Measurements from ENCODE around the gene RASSF3.
"Not testable (repeated sequence)": the region's sequence is repeated elsewhere in the genome, so short reads cannot be mapped to it uniquely, and the experiment has no call there.

The RASSF3 gene

DNA sequence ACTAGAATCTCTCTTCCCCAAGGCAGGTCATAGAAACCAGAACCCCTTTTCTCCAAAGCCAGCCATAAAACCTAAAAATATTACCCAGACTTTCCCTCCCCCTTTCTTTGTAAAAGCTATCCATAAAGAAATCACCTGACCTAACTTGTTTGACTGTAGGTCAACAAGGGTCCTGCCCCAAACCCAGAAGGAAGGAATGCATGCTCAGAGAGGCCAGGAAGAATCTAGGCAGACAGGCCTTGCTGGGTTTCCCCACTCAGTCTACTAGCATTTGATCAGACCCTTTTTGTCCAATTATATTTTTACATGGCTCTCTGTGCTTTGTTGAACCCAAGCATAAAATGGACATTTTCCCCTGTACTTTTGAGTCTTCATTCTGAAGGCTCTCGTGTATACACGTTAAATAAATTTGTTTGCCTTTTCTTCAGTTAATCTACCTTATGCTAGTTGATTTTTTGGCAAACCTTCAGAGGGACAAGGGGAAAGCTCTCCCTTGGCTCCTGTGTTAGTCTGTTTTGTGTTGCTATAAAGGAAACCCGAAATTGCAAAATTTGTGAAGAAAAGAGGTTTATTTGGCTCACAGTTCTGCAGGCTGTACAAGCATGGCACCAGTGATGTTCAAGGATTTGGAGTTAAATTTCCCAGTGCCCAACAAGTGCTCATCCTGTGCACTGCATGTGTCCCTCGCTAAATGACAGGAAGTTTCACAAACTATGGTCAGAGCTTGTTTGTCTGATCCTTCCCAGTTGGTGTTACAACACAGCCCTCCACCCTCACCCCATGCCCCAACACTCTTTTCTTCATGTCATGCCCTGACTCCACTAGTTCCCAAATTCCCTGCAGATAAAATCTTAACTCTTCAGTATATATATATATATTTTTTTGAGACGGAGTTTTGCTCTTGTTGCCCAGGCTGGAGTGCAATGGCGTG, 14.2 kb upstream of the RASSF3 start:
- DNase-seq (ENCODE audit: low read depth) = no peak

DNA sequence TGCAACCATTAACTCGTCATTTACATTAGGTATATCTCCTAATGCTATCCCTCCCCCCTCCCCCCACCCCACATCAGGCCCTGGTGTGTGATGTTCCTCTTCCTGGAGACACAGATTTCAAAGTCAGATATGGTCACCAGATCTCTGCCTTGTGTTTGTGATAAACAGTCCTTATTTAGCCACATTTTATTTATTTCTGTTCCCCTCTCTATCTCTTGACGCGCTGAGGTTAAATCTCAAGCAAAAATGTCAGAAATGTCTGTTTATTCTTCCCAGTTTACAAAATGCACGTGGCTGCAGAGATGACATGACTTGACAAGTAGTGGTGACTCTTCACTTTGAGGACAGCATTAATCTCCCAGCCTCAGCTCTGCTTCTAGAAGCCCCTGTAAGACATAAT, 11.5 kb upstream of the RASSF3 start:
- no peak for DNase-seq (ENCODE audit: low read depth)

DNA sequence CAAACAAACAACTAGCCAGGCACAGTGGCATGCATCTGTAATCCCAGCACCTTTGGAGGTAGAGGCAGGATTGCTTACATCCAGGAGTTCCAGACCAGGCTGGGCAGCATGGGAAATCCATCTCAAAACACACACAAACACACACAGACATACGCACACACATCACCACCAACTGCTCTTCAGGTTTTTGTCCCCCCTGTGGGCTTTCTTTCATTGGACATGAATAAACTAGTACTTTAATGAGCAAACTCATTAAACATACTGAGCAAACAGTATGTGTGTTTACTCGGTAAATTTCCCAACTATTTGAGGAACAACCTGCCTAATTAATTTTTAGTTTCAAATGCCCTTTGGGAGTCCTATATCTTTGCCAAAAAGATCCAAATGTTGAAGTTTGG, 10.1 kb upstream of the RASSF3 start:
- no peak for DNase-seq (ENCODE audit: low read depth)

DNA sequence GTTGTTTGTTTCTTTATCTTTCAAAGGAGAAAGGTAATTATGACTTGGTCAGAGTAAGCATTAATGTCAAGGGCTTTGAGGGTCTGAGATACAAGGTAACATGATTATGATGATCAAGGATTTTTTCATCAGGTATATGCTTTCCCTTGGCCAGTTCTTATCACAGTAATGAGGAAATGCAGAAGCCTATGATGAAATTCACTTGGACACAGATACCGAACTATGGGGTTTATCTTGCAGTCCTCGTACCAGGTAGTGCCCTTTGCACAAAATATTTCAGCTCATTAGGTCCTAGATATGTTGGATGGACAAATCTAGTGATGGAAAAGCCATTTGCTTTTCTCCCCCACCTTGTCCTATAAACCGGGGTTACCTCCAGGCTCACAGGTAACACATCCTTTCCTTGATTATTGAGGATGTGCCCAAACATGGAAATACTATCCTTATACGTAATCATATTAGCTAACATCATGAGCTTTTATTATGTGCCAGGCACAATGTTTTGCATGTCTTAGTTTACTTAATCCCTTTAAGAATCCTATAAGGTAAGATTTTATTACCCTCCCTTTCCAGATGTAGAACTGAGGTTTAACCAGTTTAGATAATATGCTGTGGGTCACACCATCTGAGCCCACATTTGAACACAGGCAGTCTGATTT, 7.0 kb upstream of the RASSF3 start:
- no peak for DNase-seq (ENCODE audit: low read depth)

DNA sequence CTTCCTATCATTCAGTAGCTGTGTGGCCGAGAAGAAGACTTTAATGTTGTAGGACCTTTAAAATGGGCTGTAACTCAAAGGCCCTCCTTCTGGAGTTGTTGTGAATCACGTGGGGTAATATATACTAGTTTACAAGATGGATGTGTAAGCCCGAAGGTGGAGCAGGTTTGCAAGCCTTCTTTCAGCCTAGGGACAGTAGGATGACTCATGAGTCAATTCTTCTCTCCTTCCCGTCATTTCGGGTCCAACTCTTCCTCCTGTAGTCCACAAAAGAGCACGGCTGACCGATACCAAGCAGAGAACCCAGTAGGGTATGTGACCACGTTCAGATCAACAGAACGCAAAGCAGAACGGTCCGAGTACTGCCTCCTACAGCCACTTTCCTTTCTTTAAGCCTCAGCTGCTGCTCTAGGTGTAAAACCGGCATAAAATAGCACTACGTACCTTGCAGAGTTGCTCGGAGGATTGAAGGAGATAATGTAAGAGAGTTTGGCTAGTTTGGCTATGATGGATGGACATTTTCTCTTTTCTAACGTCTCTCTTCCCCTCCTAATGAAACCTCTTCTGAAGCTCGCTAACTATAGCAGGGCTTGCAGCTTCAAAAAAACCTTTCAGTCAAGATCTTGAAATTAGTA, 1.3 kb upstream of the RASSF3 start:
- no peak for DNase-seq (ENCODE audit: low read depth)

DNA sequence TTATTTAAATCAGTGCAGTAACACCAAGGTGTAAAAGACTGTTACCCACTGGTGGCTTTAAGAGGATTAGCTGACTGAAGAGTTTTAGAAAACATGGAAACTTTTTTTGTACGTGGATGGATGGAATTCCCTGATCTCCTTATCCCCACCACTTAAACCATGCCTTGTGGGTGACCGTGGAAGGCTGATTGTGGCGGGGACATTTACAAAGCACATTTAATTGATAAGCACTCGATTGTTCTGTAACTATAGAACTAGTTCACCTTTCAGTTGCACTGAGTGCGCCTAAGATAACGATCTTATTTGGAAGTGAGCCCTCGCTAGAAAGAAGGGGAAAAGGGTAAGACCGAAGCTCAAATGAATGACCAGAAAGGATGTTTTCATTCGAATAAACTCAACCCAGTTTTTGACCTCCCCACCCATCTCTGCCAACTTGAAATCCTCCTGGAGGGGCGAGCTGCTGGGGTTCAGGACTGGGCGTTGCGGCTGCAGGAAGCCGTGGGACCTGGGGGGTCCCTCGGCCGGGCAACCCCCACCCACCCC, 688 bp upstream of the RASSF3 start:
- no peak for DNase-seq (ENCODE audit: low read depth)

DNA sequence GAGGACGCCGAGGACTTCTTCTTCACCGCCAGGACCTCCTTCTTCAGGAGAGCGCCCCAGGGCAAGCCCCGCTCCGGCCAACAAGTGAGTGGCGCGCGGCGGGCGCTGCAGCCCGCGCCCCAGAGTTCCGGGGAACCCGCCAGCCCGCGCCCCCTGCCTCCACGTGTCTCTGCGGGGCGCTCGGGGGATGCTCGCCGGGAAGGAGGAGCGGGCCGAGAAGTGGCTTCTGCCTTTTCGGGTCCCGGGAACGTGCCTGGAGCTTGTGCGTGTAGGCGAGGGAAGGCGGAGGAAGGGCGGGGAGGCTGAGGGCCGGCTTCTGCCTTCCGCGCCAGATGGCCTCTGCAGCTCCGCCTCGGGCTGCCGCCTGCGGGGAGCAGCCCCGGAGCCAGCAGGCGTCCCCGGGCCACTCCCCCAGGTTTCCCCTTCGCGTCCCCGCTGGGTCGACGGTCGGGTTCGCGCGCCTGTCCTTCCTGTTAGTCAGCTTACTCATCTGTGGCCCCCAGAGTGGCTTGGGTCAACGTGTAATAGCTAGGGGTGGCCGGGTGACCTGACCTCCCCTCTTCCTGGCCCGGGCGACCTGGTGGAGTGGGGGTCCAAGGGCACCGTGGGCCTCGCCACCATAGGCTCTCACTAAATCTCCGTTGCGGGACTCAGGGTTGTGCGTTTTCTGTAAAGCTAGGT, 505 bp downstream of the RASSF3 start:
- DNase-seq (ENCODE audit: low read depth) = no peak

DNA sequence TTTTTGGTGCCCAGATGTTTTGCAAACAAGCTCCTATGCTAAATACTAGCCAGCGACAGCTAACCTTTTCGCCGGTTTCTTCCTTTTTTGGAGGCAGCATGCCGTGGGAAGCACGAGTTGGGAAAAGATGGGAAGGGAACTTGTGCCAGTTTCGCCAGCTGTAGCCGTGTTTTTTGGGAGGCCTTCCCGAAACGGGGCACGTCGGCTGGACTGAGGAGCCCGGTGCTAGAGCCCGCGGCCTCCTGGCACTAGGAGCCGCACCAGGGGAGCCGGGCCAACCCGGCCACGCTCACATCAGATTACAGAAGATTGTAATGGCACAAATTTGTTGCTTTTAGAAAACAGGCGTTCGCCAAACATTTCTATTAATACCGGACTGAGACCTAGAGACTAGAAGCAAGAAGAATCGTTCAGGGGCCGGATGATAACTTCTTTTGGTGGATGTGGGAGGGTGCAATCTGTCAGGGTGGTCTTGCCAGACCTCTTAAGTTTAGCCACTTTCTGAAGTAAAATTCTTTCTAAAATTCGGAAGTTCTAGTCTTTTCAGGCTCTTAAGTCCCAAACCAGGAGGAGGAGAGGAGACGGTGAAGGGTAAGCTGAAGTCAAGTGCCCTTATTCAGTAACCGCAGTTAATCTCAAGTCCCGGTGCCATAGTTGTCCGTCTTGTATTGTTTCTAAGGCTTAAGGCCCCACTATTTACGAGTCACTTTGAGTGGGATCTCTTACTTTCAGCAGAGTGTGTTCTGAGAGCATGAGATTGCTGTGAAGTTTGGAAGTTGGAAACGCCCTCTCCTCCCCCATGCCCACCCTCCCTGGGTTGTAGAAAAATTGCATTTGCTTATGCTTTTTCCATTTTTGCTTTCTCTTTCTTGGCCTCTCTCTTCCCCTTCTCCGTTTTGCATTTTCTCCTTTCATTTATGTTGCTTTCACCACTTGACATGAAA, 1.3 kb downstream of the RASSF3 start:
- DNase-seq (ENCODE audit: low read depth) = no peak

DNA sequence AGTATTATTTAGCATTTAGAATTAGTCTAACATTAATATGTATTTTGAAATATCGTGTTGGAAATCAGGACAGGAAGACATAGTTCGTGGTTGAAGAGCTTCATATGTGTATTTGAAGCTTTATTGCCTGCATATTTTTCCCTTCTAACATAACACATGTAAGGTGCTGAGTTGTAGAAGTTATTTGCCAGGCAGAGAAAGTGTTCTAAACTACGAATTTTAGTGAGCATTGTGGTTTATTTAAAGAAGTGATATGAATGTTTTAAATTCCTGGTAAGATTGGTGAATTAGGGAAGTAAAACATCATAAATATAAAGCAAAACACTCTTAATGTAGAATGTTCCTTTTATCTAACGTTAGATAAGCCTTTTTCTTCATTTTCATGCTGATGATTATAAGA, 2.5 kb downstream of the RASSF3 start:
- DNase-seq (ENCODE audit: low read depth) = no peak

DNA sequence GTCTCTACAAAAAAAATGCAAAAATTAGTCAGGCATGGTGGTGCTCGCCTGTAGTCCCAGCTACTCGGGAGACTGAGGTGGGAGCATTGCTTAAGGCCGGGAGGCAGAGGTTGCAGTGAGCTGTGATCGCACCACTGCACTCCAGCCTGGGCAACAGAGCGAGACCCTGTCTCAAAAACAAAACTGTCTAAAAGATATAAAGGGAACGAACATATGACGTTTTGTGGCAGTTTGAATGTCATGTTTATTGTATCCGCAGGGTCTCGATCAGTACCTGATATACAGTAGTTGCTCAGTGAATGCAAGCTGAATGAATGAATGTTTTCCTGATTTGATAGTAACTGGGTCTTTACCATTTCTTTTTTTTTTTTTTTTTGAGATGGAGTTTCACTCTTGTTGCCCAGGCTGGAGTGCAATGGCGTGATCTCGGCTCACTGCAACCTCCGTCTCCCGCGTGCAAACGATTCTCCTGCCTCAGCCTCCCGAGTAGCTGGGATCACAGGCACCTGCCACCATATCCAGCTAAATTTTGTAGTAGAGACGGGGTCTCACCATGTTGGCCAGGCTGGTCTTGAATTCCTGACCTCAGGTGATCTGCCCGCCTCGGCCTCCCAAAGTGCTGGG, 3.6 kb downstream of the RASSF3 start:
- DNase-seq (ENCODE audit: low read depth) = not testable (repeated sequence)

DNA sequence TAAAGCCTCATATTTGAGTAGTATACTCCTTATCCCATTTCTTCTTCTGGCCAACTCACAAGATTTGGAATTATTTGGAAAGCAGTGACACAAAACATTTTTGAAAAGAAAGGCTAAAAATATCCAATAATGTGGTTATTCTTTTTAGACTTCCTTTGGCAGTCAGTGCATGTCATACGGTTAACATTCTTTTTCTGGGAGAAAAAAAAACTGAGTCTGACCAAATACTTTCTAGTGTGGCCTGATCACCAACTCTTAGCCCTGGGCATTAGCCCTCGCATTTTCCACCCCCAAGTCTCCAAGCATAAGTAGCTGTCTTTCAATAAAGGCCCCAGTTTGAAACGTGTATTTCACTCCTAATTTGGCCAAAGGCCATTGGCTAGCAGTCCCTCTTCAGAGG, 5.9 kb downstream of the RASSF3 start:
- no peak for DNase-seq (ENCODE audit: low read depth)

DNA sequence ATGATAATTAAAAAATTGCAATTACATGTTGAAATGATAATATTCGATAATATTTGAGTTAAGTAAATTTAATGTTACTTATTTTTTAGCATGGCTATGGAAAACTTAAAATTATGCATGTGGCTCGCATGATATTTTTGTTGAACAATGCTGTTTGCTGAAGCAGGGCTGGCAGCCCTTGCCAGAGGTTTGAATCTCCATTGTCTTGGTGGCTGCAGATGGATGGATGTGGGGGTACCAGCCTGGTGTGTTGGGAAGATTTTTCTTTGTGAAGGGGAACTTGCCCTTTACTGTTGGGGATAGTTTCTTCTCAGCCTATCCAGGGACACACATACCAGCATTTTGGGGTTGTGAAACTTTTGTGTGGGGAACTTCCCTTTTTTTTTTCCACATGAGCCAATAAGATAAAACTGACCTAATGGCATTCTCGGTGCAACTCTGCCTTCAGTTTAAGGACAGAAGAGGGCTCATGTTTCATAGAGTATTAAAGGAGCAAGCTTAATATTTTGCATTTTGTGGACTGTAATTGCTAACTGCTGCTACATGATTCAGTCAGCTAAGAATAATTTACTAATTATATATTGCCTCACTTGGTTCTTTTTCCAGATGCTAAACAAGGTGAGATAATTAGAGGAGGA, 8.8 kb downstream of the RASSF3 start:
- DNase-seq (ENCODE audit: low read depth) = no peak

DNA sequence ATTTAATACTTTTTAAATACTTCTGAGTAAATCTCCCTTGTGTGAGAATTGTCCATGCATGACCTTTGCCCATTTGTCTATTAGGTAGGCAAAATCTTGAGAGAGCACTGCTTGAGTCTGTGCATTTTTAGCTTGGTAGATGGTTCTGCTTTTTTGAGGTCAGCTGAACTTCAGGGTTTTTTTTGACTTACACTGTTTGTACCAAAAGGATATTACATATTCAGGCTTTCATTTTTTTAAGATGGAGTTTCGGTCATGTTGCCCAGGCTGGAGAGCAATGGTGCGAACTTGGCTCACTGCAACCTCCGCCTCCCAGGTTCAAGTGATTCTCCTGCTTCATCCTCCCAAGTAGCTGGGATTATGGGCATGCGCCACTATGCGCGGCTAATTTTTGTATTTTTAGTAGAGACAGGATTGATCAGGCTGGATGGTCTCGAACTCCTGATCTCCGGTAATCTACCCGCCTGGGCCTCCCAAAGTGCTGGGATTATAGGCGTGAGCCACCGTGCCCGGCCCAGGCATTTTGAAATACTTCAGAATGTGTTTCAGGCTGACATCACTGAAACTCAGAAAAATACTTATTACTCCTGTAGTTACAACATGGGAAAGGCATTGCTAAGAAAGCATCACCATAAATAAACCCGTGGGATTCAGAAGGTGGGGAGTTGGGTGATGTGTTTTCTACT, 11.1 kb downstream of the RASSF3 start:
- DNase-seq (ENCODE audit: low read depth) = no peak

DNA sequence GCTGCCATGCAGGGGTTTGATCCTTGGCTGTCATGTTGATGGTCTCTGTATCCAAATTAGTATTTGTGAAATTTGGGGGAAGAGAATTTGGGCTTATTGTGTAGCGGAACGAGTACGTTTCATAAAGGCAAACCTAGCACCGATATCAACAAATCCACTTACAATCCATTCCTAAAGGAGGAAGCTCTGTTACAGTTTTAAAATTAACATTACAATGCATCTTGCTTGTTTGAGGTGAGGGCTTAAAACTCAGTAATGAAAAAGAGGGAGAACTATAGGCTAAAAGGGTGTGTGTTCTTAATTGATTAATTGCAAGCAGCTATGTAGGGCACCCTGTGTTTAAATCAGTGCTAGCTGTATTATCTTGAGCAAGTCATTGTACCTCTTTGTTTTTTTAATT, 13.7 kb downstream of the RASSF3 start:
- no peak for DNase-seq (ENCODE audit: low read depth)

DNA sequence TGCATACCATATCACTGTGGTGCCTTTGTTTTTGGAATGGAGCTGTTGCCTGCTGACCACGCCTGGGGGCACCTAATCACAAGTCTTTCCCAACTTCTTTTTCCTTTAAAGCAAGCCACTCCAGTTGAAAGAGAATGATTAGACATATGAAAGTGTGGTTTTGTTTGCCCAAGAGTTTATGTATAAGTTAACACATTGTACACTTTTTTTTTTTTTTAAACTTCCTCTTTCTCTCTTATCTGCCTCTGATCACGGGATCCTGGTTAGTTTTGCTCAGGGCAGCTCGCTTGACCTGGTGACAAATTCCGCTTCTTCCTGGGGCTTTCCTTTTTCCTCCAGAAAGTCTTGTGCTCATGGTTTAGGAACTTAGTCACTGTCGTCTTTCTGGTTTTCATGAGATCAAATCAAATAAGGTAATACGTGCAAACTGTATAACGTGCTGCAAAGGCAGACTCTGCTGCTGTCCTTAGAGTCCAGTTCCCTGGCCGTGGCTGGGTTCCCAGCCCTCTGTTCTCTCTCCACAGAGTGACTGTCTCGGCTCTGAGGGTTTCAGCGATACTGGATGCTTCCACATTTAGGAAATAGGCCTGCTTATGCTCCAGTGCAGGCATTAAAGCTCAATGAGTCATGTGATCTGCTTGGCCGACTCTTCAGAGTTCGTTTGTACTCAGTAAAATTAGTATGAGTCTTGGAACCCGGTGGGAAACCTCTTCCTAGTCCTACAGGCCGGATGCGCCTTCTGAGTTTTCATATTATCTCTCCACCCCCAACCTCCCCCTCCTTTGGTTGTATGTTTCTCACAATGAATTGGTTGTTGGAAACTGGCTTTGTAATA, 15.2 kb downstream of the RASSF3 start:
- DNase-seq (ENCODE audit: low read depth) = no peak

DNA sequence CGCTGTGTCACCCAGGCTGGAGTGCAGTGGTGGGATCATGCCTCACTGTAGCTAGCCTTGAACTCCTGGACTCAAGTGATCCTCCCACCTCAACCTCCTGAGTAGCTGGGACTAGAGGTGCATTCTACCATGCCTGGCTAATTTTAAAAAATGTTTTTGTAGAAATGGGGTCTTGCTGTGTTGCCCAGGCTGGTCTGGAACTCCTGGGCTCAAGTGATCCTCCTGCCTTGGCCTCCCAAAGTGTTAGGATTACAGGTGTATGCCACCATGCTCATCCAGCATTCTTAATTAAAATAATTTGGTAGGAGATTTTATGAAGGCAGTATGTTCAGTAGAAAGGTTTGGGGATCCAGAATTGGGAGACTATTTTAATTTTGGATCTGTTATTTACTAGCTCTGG, 16.3 kb downstream of the RASSF3 start:
- not testable (repeated sequence) for DNase-seq (ENCODE audit: low read depth)

DNA sequence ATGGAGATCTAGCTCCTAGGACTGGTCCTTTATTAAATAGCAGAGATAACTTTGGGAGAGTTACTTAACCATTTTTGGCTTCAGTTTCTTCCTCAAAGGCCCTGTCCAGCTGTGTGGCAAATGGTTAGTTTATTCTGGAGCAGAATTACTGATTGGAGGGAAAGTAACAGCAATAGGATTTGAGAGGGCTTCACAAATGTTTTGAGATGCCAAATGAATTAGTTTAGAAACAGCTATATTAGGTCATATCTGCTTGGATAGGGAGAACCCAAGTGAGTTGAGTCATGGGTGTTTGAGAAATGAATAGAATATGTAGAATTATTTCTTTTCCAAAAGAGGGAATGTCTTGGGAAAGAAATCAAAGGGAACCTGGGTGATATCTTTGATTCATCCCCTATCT, 17.5 kb downstream of the RASSF3 start:
- no peak for DNase-seq (ENCODE audit: low read depth)

DNA sequence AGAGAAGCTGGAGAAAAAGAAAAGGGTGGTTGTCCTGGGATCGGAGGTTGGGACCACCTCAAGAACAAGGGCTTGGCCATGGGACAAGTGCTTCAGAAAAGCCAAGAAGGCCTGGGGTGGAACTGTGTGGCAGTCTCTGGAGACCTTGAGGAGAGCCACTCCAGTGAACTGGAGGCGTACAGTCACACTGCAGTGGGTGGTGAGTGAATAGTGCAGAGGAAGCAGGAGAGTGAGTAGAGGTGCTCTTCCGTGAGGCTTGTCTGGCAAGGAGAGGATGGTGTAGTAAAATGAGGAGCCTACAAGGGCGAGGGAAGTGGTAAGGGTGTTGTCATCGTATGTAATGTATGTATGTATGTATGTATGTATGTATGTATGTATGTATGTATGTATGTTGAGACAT, 20.9 kb downstream of the RASSF3 start:
- no peak for DNase-seq (ENCODE audit: low read depth)

All from fibroblast of the conjunctiva (primary cell).